ENCODE measurements around the gene IL4I1.

Gene IL4I1

DNA sequence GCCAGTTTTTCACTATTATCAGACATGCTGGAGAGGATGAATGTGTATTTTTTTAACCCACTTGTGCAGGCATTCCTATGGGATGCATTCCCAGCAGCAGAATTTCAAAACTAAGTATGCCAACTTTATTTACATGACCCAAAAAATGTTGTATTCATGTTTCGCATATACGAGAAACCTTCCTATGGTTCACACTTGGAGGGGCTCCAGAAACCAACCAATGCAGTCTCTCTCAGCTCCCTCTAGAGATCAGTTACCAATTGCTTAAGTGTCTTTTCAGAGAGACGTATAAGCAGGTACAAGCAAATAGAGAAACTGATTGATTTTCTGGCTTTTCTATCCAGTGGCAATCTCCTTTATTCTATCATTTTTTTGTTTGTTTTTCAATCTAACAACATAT lies 51.3 kb downstream of the IL4I1 start:
- TF ChIP-seq, protein P1, sequence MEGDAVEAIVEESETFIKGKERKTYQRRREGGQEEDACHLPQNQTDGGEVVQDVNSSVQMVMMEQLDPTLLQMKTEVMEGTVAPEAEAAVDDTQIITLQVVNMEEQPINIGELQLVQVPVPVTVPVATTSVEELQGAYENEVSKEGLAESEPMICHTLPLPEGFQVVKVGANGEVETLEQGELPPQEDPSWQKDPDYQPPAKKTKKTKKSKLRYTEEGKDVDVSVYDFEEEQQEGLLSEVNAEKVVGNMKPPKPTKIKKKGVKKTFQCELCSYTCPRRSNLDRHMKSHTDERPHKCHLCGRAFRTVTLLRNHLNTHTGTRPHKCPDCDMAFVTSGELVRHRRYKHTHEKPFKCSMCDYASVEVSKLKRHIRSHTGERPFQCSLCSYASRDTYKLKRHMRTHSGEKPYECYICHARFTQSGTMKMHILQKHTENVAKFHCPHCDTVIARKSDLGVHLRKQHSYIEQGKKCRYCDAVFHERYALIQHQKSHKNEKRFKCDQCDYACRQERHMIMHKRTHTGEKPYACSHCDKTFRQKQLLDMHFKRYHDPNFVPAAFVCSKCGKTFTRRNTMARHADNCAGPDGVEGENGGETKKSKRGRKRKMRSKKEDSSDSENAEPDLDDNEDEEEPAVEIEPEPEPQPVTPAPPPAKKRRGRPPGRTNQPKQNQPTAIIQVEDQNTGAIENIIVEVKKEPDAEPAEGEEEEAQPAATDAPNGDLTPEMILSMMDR (conservative IDR thresholded peaks at IDR 0.05; ENCODE audit: low read depth, low read length): no peak

DNA sequence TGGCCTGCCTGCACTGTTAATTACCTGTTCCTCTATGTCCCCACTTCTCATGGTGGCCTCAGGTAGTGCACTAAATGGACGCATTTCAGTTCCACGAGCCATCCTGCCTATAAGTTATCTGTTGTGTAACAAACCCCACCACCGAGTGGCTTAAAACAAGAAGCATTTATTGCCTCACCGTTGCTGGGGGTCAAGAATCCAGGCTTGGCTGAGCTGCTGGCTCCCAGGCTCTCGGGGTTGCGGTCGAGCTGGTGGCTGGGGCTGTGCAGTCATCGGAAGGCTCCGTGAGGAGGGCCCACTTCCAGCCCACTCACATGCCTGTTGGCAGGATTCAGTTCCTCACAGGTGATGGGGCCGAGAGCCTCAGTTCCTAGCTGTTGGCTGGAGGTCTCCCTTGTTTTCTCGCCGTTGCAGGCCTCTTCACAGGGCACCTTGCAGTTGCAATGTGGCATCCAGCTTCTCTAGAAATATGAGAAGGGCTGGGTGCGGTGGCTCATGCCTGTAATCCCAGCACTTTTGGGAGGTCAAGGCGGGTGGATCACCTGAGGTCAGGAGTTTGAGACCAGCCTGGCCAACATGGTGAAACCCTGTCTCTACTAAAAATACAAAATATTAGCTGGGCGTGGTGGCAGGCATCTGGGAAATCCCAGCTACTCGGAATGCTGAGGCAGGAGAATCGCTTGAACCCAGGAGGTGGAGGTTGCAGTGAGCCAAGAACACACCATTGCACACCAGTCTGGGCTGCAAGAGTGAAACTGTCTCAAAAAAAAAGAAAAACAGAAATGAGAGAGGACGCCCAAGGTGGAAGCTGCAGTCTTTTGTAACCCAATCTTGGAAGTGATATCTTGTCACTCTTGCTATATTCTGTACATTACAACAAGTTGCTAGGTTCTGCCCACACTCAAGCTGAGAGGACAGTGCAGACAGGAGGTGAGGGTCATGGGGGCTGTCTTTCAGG lies 52.3 kb downstream of the IL4I1 start:
- TF ChIP-seq, protein P1 (conservative IDR thresholded peaks at IDR 0.05; ENCODE audit: low read depth, low read length): no peak
- DNase-seq (ENCODE audit: low read depth): no peak
- H3K4me3 ChIP-seq (ENCODE audit: low read length): no peak overlapping the region

More for the DNA sequence above, 51.3 kb downstream of the IL4I1 start:
- DNase-seq (ENCODE audit: low read depth): no peak
- no peak overlapping the region for H3K4me3 ChIP-seq (ENCODE audit: low read length)

DNA sequence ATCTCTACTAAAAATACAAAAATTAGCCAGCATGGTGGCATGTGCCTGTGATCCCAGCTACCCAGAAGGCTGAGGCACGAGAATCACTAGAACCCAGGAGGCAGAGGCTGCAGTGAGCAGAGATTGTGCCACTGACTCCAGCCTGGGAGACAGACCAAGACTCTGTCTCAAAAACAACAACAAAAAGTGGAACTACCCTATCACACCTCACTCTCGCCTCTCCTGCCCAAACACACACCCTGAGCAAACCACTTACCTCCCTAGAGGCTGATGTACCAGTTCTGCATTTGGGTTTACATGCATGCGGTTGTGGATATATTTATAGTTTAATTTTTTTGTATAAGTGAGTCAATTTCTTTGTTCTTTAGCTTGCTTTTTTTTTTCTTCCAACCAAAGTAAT lies 53.4 kb downstream of the IL4I1 start:
- H3K4me3 ChIP-seq (ENCODE audit: low read length): no peak overlapping the region
- TF ChIP-seq, protein P1 (conservative IDR thresholded peaks at IDR 0.05; ENCODE audit: low read depth, low read length): no peak
- no peak for DNase-seq (ENCODE audit: low read depth)

DNA sequence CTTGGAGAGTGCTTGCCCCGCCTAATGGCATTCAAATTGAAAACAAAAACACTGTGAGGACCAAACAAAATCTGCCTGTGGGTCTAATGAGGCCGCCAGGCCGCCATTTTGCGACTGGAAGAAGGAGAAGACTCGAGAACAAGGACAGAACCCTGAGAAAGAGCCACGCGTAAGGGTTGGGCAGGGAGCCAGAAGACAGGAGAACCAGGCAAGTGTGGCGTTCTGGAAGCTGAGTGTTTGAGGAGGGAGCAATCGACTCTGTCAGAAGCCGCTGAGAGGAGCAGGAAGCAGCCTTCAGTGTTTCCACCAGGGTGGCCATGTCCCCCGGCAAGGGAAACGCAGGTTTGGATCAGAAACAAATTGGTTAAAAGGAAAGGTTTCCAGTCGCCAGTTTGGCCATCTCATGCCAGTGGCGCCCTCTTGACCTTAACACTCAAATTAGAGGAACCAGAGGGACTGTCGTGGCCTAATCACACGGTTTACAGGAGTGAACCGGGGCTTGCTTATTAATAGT lies 55.9 kb downstream of the IL4I1 start:
- TF ChIP-seq, protein P1 (conservative IDR thresholded peaks at IDR 0.05; ENCODE audit: low read depth, low read length): no peak
- H3K4me3 ChIP-seq (ENCODE audit: low read length): no peak overlapping the region
- DNase-seq (ENCODE audit: low read depth): no peak

DNA sequence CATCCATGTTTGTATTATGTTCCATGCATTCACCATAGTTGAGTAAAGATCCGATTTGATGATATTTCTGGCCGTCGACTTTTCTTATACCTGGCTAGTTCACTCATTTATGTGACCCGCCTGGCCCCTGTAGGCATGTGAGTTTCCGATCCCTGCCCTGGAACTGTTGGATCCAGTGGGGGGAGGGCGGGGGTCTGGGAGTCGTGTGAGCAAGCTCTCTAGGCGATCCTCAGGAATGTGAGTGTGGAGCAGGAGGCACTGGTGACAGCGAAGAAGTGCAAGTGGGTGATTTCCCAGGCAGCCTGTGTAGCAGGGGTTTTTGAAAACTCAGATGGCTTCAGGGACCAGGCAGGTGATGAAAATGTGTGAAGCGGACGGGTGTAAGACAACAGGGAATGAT lies 56.4 kb downstream of the IL4I1 start:
- H3K4me3 ChIP-seq (ENCODE audit: low read length): no peak overlapping the region
- no peak for DNase-seq (ENCODE audit: low read depth)
- TF ChIP-seq, protein P1 (conservative IDR thresholded peaks at IDR 0.05; ENCODE audit: low read depth, low read length): no peak

DNA sequence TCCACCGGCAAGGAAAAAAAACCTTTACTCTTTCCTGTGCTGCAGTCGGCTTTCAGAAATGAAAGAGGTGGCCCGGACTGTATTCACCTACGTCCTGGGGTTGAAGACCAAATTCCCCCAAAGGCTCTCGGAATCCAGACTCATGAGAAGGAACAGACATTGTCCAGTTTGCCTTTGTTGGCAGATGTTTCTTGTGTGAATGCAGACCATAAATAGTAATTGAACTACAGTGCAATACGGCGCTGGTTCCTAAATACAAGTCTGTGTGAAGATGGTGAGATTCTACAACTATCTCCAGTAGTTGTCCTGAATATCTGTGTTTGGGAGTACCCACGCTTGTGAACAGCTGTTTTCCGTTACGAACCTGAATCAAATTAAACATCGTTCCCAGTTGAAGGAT lies 57.0 kb downstream of the IL4I1 start:
- TF ChIP-seq, protein P1 (conservative IDR thresholded peaks at IDR 0.05; ENCODE audit: low read depth, low read length): no peak
- no peak for DNase-seq (ENCODE audit: low read depth)
- no peak overlapping the region for H3K4me3 ChIP-seq (ENCODE audit: low read length)
